Neural progenitor cell (in vitro differentiated cells): Measurements from ENCODE around the gene TNIP2.

ENCODE experiments used
- EZH2 ChIP-seq: fragments of 200-600 bp; sonication (generic); IDR thresholded peaks from 2 replicates; pipeline ENCODE4 v1.6.1; 2017; ENCODE audit warnings: antibody characterized with exemption, mild to moderate bottlenecking, moderate library complexity
- TF ChIP-seq, protein P1 (sequence below): fragments of 200-600 bp; sonication (generic); IDR thresholded peaks from 2 replicates; pipeline ENCODE4 v1.5.1; 2017; ENCODE audit warnings: antibody characterized with exemption, mild to moderate bottlenecking

DNA sequence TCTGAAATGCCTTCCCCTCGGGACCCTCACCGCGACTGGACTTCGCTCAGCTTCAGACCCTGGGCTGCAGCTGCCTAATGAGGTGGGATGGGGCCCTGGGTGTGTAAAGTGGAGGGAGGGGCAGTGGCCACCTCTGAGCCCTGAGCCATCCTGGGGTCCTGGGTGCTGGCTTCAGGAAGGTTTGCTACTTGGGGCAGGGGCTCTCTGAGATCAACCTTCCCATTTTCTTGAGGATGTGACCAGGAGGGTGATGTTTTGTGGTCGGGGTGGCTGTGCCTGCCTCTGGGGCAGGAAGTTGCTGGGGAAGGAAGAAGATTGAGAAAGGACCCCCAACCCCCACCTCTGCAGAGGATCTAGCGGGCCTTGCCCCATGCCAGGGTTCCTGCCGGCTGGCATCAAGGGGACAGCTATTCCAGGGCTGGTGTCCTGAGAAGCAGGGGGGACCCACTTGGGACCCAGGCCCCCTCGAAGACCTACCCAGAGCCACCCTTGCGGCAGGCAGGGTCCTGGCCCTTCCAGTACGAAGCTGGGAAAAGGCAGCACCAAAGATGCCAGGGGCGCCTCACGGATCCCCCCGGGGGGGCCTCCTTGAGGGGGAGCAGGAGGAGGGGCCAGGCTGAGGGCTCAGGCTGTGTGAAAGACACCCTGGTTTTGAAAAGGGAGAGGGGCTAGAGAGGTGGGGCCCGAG is 43.2 kb upstream of the TNIP2 start:
- TF ChIP-seq EZH2, result no peak
- TF ChIP-seq, protein P1, sequence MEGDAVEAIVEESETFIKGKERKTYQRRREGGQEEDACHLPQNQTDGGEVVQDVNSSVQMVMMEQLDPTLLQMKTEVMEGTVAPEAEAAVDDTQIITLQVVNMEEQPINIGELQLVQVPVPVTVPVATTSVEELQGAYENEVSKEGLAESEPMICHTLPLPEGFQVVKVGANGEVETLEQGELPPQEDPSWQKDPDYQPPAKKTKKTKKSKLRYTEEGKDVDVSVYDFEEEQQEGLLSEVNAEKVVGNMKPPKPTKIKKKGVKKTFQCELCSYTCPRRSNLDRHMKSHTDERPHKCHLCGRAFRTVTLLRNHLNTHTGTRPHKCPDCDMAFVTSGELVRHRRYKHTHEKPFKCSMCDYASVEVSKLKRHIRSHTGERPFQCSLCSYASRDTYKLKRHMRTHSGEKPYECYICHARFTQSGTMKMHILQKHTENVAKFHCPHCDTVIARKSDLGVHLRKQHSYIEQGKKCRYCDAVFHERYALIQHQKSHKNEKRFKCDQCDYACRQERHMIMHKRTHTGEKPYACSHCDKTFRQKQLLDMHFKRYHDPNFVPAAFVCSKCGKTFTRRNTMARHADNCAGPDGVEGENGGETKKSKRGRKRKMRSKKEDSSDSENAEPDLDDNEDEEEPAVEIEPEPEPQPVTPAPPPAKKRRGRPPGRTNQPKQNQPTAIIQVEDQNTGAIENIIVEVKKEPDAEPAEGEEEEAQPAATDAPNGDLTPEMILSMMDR, result no peak
